ENCODE data around the gene ARHGAP29. TPM values are rescaled to one million over a fixed set of nuclear protein-coding genes. Genes with fewer than 3 reads are reported as not detected.

ARHGAP29 gene
- total and polyA plus RNA-seq, 10 of the 15 experiments (the other 5 are each of a cell fraction or from before 2014, with no cell fraction given): under 0.01 to 0.43 (median 0.10) TPM; not detected in 4

GRCh38 chr1:94202241-94202640 lies 35.1 kb downstream of the ARHGAP29 start:
- DNase-seq (ENCODE audit: low read depth, low spot score): no peak
- ChIA-PET CTCF (interaction anchor here (1.0 kb wide), 1 partner anchor 11 kb away, joined by 3 read pairs; no protein-coding TSS in a partner anchor), SMC1A (ENCODE audit: uncharacterized antibody, unreplicated experiment) (interaction anchor here (0.8 to 2.4 kb wide), 2 partner anchors 11 to 12 kb away, joined by 3 to 10 read pairs; no protein-coding TSS in a partner anchor), RAD21 (ENCODE audit: unreplicated experiment) (no interaction called here), POLR2A (no interaction called here)
- in situ Hi-C loops (cut with MboI) (no loop called here), intact Hi-C loops (cut with micrococcal nuclease; ENCODE audit: unreplicated experiment) (no loop called here)
- Histone ChIP-seq H3K79me2 (ENCODE audit: control insufficient read depth, insufficient read depth, low read length) (no peaks in the 10 kb centered on the region), H3K9ac (ENCODE audit: control insufficient read depth, insufficient read depth, low read length) (no peak overlapping the region), H3K4me2 (ENCODE audit: control insufficient read depth, insufficient read depth) (no peak overlapping the region), H3K36me3 (ENCODE audit: control insufficient read depth in 2 of 2, insufficient read depth in 2 of 2, low read length in 1 of 2) (no peaks in the 10 kb centered on the region), H2AFZ (ENCODE audit: control insufficient read depth, low read depth, low read length) (no peak overlapping the region), H3K9me3 (replicated peaks; ENCODE audit: control insufficient read depth, insufficient read depth, low read length) (no peaks in the 10 kb centered on the region), H3K27me3 (replicated peaks in 1 of 2; ENCODE audit: control insufficient read depth in 2 of 2, insufficient read depth in 2 of 2, low read length in 1 of 2) (no peaks in the 10 kb centered on the region), H3K27ac (ENCODE audit: control insufficient read depth, insufficient read depth) (no peak overlapping the region), H3K4me1 (ENCODE audit: control insufficient read depth, insufficient read depth, low read length) (no peaks in the 10 kb centered on the region), H3K4me3 (no peak overlapping the region), H4K20me1 (ENCODE audit: control insufficient read depth, insufficient read depth) (no peaks in the 10 kb centered on the region)
- TF ChIP-seq E4F1 (IDR thresholded peaks at IDR 0.05; ENCODE audit: borderline replicate concordance, partially characterized antibody) (no peak), BRCA1 (IDR thresholded peaks at IDR 0.05; ENCODE audit: low read depth, low read length) (no peak)
- 43% methylated on average over 6 of the region's 6 CpGs for WGBS (ENCODE audit: insufficient coverage, insufficient replicate concordance, low lambda C conversion rate, missing lambda C conversion rate)
- no peak for FAIRE-seq
- no TSS peak for BruUV-seq (replicated peaks)
- no peak for ATAC-seq

- intact Hi-C loops (cut with micrococcal nuclease; ENCODE audit: unreplicated experiment) (no loop called here), in situ Hi-C loops (cut with MboI) (no loop called here)
- Histone ChIP-seq H3K27ac (ENCODE audit: control insufficient read depth, insufficient read depth) (no peak overlapping the region), H2AFZ (ENCODE audit: control insufficient read depth, low read depth, low read length) (no peak overlapping the region), H4K20me1 (ENCODE audit: control insufficient read depth, insufficient read depth) (no peaks in the 10 kb centered on the region), H3K27me3 (replicated peaks in 1 of 2; ENCODE audit: control insufficient read depth in 2 of 2, insufficient read depth in 2 of 2, low read length in 1 of 2) (no peaks in the 10 kb centered on the region), H3K4me2 (ENCODE audit: control insufficient read depth, insufficient read depth) (no peak overlapping the region), H3K9ac (ENCODE audit: control insufficient read depth, insufficient read depth, low read length) (no peak overlapping the region), H3K79me2 (ENCODE audit: control insufficient read depth, insufficient read depth, low read length) (no peaks in the 10 kb centered on the region), H3K9me3 (replicated peaks; ENCODE audit: control insufficient read depth, insufficient read depth, low read length) (no peaks in the 10 kb centered on the region), H3K4me1 (ENCODE audit: control insufficient read depth, insufficient read depth, low read length) (no peaks in the 10 kb centered on the region), H3K4me3 (no peak overlapping the region), H3K36me3 (ENCODE audit: control insufficient read depth in 2 of 2, insufficient read depth in 2 of 2, low read length in 1 of 2) (no peaks in the 10 kb centered on the region)
- 19% methylated on average over 2 of the region's 2 CpGs for WGBS (ENCODE audit: insufficient coverage, insufficient replicate concordance, low lambda C conversion rate, missing lambda C conversion rate)
- no peak for DNase-seq (ENCODE audit: low read depth, low spot score)
- ATAC-seq: no peak
- no peak for FAIRE-seq
- CTCF ChIA-PET: interaction anchor here (0.8 to 1.2 kb wide), 2 partner anchors 8 to 12 kb away, joined by 3 to 5 read pairs; no protein-coding TSS in a partner anchor
- RAD21 ChIA-PET (ENCODE audit: unreplicated experiment): no interaction called here
- POLR2A ChIA-PET: no interaction called here
- SMC1A ChIA-PET (ENCODE audit: uncharacterized antibody, unreplicated experiment): interaction anchor here (1.9 kb wide), 1 partner anchor 17 kb away, joined by 5 read pairs; no protein-coding TSS in a partner anchor
- BruUV-seq (replicated peaks): no TSS peak
- TF ChIP-seq SKIL (IDR thresholded peaks at IDR 0.05; ENCODE audit: low read depth, poor library complexity, severe bottlenecking): no peak
- no peak for TF ChIP-seq ZNF384 (IDR thresholded peaks at IDR 0.05; ENCODE audit: borderline replicate concordance, low read depth, low read length)
- TF ChIP-seq CBFB (IDR thresholded peaks at IDR 0.05; ENCODE audit: low read depth): no peak
- no peak for TF ChIP-seq E4F1 (IDR thresholded peaks at IDR 0.05; ENCODE audit: borderline replicate concordance, partially characterized antibody)
- TF ChIP-seq NRF1 (conservative IDR thresholded peaks at IDR 0.05; ENCODE audit: low read depth, low read length): no peak
- TF ChIP-seq MXI1 (IDR thresholded peaks at IDR 0.05; ENCODE audit: low read depth, low read length): no peak
- TF ChIP-seq MYC (IDR thresholded peaks at IDR 0.05; ENCODE audit: insufficient read depth, insufficient read length, insufficient replicate concordance, low read length, severe bottlenecking): no peak
- TF ChIP-seq TCF3 (IDR thresholded peaks at IDR 0.05; ENCODE audit: borderline replicate concordance, insufficient read depth, low read depth, low read length): no peak
Observed at GRCh38 chr1:94199398-94199797, 38.0 kb downstream of the ARHGAP29 start.

Data from GM12878 (cell line).